ENCODE data around the gene LAMA1. TPM values are rescaled to one million over a fixed set of nuclear protein-coding genes. Genes with fewer than 3 reads are reported as not detected.

LAMA1 gene
- total RNA-seq, 2 donors from 2014 or later, result 0.99 to 3.4 TPM

DNA sequence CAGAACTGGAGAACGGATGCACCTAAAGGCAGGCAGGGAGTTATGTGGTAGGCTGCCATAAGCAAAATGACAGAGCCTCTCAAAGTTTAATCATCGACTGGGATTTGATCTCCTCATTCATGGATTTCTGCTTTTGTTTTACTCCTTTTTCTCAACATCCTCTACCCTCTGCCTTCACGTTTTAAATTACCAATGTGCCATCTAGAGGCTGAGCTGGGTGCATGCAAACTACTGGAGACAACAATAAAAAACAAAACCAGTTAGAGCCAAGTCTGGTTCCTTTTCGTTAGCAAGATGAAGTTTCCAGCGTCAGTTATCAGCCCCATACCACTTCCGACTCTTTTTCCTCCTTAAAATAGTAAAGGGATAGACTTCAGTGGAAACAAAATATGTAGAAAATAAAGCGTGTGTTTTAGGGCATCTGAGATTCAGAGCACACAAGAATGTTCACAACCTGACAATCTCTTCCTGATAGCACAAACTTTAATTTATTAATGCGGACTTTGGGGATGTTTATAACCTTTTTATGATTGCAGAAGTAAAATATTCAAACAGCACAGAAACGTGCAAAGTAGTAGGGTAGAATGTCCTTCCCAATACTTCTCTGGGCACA, 117.0 kb downstream of the LAMA1 start:
- intact Hi-C loops (cut with DNase I), result no loop called here
- TF ChIP-seq, protein P1, sequence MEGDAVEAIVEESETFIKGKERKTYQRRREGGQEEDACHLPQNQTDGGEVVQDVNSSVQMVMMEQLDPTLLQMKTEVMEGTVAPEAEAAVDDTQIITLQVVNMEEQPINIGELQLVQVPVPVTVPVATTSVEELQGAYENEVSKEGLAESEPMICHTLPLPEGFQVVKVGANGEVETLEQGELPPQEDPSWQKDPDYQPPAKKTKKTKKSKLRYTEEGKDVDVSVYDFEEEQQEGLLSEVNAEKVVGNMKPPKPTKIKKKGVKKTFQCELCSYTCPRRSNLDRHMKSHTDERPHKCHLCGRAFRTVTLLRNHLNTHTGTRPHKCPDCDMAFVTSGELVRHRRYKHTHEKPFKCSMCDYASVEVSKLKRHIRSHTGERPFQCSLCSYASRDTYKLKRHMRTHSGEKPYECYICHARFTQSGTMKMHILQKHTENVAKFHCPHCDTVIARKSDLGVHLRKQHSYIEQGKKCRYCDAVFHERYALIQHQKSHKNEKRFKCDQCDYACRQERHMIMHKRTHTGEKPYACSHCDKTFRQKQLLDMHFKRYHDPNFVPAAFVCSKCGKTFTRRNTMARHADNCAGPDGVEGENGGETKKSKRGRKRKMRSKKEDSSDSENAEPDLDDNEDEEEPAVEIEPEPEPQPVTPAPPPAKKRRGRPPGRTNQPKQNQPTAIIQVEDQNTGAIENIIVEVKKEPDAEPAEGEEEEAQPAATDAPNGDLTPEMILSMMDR (IDR thresholded peaks at IDR 0.05), result peak in 6 of 7 experiments; percentile 35 to 84 (median 66)
- TF ChIP-seq POLR2A (IDR thresholded peaks at IDR 0.05), result no peak
- no peak overlapping the region for H3K4me3 ChIP-seq
- no peaks in the 10 kb centered on the region for H3K27me3 ChIP-seq
- 13 to 22% methylated on average over 9 of the region's 9 CpGs for WGBS, 2 donors
- ATAC-seq, result peak; percentile 39
- H3K27ac ChIP-seq, result peak overlapping the region in 1 of 4 donors; percentile 32
- DNase-seq, result peak in 2 of 4 donors; percentile 34 to 53
- H3K4me1 ChIP-seq, result peaks cover 12% of the 10 kb centered on the region
- H3K9me3 ChIP-seq, result no peaks in the 10 kb centered on the region
- no peaks in the 10 kb centered on the region for H3K36me3 ChIP-seq (replicated peaks in 1 of 2; ENCODE audit: insufficient read depth in 1 of 2, low read depth in 2 of 2)

GRCh38 chr18:6997808-6998207, 119.8 kb downstream of the LAMA1 start:
- TF ChIP-seq, protein P1 (IDR thresholded peaks at IDR 0.05), result no peak
- TF ChIP-seq POLR2A (IDR thresholded peaks at IDR 0.05), result no peak
- DNase-seq, result peak in 3 of 4 donors; percentile 15 to 52 (median 41)
- H3K27ac ChIP-seq, result no peak overlapping the region
- no peaks in the 10 kb centered on the region for H3K36me3 ChIP-seq (replicated peaks in 1 of 2; ENCODE audit: insufficient read depth in 1 of 2, low read depth in 2 of 2)
- 61 to 62% methylated on average over 8 of the region's 8 CpGs for WGBS, 2 donors
- H3K4me1 ChIP-seq, result no peaks in the 10 kb centered on the region
- no peaks in the 10 kb centered on the region for H3K9me3 ChIP-seq
- no peaks in the 10 kb centered on the region for H3K27me3 ChIP-seq
- ATAC-seq, result peak; percentile 57
- intact Hi-C loops (cut with DNase I), result no loop called here
- H3K4me3 ChIP-seq, result no peak overlapping the region

DNA sequence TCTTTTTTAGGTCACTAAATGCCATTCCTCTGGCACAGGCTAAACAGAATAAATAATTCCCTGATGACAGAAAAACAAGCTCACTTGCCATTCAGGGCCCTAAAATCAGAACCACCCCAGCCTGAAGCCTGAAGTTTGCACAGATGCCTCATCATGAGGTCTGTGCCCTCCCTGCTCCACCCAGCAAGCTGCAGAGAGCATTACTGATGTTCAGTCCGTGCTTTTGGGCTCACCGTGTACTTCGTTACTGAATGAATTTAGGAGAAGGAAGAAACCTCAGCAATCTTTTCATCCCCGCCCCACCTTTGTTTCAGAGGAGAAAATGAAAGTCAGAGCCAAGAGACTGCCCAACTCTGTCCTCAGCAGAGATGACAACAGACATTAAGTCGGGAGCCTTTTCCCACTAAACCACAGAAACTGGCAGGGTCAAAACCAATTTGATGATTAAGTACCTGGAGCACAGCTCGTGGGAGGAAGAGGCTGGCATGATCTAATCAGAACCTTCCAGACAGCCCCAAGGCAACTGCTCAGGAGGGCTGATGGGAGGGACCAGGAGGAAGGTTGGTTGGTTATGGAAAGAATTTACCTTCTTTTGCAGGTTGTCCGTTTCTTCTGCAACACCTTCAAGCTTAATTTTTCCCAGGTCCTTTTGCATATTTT, 122.7 kb downstream of the LAMA1 start:
- no peak overlapping the region for H3K4me3 ChIP-seq
- TF ChIP-seq, protein P1 (IDR thresholded peaks at IDR 0.05), result no peak
- TF ChIP-seq POLR2A (IDR thresholded peaks at IDR 0.05), result no peak
- 43 to 61% methylated on average over 7 of the region's 7 CpGs for WGBS, 2 donors
- DNase-seq, result no peak
- no peaks in the 10 kb centered on the region for H3K36me3 ChIP-seq (replicated peaks in 1 of 2; ENCODE audit: insufficient read depth in 1 of 2, low read depth in 2 of 2)
- H3K9me3 ChIP-seq, result no peaks in the 10 kb centered on the region
- intact Hi-C loops (cut with DNase I), result no loop called here
- ATAC-seq, result no peak
- no peak overlapping the region for H3K27ac ChIP-seq
- no peaks in the 10 kb centered on the region for H3K4me1 ChIP-seq
- no peaks in the 10 kb centered on the region for H3K27me3 ChIP-seq

DNA sequence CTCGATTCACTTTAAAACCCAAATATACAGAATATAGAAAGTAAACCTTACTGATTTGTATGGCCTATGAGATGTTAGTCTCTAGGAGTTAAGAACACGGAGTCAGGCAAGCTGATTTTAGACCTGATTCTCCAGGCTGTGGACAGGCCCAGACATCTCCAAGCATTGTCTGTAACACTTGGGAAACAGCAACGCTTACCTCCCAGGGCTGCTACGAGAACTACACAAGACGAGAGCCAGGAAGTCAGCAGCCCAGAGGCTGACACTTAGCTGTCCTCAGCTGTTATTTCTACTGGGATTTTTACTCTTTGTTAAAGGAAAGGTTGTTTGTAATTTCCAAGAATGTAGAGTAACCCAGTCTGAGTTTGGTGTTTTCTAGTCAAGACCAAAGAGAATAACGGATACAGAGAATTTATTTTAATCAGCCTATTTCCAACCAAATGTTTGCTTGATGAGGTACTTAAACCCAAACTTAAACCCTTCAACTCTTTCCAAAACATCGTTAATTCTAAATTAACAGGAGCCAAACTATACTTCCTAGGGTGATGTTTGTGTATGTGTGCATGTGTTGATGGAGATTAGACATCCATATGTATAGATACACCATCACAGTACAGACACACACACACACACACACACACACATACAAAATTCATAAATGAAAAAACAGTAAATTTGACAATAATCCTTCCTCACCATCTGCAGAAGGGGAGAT, 123.4 kb downstream of the LAMA1 start:
- Histone ChIP-seq H3K36me3 (replicated peaks in 1 of 2; ENCODE audit: insufficient read depth in 1 of 2, low read depth in 2 of 2) (no peaks in the 10 kb centered on the region), H3K27ac (no peak overlapping the region), H3K27me3 (no peaks in the 10 kb centered on the region), H3K4me3 (no peak overlapping the region), H3K9me3 (no peaks in the 10 kb centered on the region), H3K4me1 (no peaks in the 10 kb centered on the region)
- intact Hi-C loops (cut with DNase I), result no loop called here
- no peak for DNase-seq
- TF ChIP-seq POLR2A (IDR thresholded peaks at IDR 0.05), result no peak
- TF ChIP-seq, protein P1 (IDR thresholded peaks at IDR 0.05), result no peak
- ATAC-seq, result no peak
- WGBS, 2 donors, result 84 to 90% methylated on average over 7 of the region's 7 CpGs
